Adipocyte (in vitro differentiated cells): Measurements from ENCODE around the gene CYTH2.
"Not testable (repeated sequence)": the region's sequence is repeated elsewhere in the genome, so short reads cannot be mapped to it uniquely, and the experiment has no call there.

Source experiments
- DNase-seq: peaks from one replicate; pipeline ENCODE4 v3.0.0-alpha.2; 2015; ENCODE audit warnings: low read depth
- H3K27me3 ChIP-seq: replicated peaks from 2 replicates; pipeline ENCODE4 v1.7.0; 2013; ENCODE audit warnings: mild to moderate bottlenecking, low read length, moderate library complexity; ENCODE audit not compliant: control insufficient read depth, insufficient read depth
- H3K36me3 ChIP-seq: 2 replicates; pipeline ENCODE4 v1.7.0; 2013; ENCODE audit warnings: low read length, mild to moderate bottlenecking, moderate library complexity; ENCODE audit not compliant: control insufficient read depth, insufficient read depth, severe bottlenecking
- H3K4me1 ChIP-seq: 2 replicates; pipeline ENCODE4 v1.7.0; 2013; ENCODE audit warnings: mild to moderate bottlenecking, low read length, moderate library complexity; ENCODE audit not compliant: control insufficient read depth, insufficient read depth
- H3K4me3 ChIP-seq: 2 replicates; pipeline ENCODE4 v1.7.0; 2013; ENCODE audit warnings: mild to moderate bottlenecking, low read length, moderate library complexity
- H3K9ac ChIP-seq: 2 replicates; pipeline ENCODE4 v1.7.0; 2013; ENCODE audit warnings: mild to moderate bottlenecking, low read length, moderate library complexity
- H3K9me3 ChIP-seq: 2 replicates; pipeline ENCODE4 v1.7.0; 2013; ENCODE audit warnings: mild to moderate bottlenecking, low read length, moderate library complexity; ENCODE audit not compliant: control insufficient read depth

Gene CYTH2

GRCh38 chr19:48488478-48488877, 19.3 kb downstream of the CYTH2 start:
- not testable (repeated sequence) for DNase-seq, H3K36me3 ChIP-seq, H3K27me3 ChIP-seq, H3K4me3 ChIP-seq, H3K9ac ChIP-seq, H3K9me3 ChIP-seq
- peaks cover 11% of the 10 kb centered on the region for H3K4me1 ChIP-seq

GRCh38 chr19:48489608-48490216, 20.5 kb downstream of the CYTH2 start:
- Histone ChIP-seq H3K9me3 (no peaks in the 10 kb centered on the region), H3K4me1 (peaks cover 14% of the 10 kb centered on the region), H3K27me3 (no peaks in the 10 kb centered on the region), H3K4me3 (no peak overlapping the region), H3K36me3 (no peaks in the 10 kb centered on the region), H3K9ac (no peak overlapping the region)
- DNase-seq: peak; percentile 84

- Histone ChIP-seq H3K4me1 (peaks cover 14% of the 10 kb centered on the region), H3K36me3 (no peaks in the 10 kb centered on the region), H3K27me3 (no peaks in the 10 kb centered on the region), H3K4me3 (no peak overlapping the region), H3K9ac (no peak overlapping the region), H3K9me3 (no peaks in the 10 kb centered on the region)
- DNase-seq: no peak
These were observed 22.0 kb downstream of the CYTH2 start for GRCh38 chr19:48490981-48491792.

GRCh38 chr19:48491793-48492123, 22.6 kb downstream of the CYTH2 start:
- H3K4me3 ChIP-seq: no peak overlapping the region
- H3K9ac ChIP-seq: no peak overlapping the region

GRCh38 chr19:48492925-48493717, 24.0 kb downstream of the CYTH2 start:
- H3K9me3 ChIP-seq: no peaks in the 10 kb centered on the region
- peaks cover 7% of the 10 kb centered on the region for H3K4me1 ChIP-seq
- peaks cover 5% of the 10 kb centered on the region for H3K27me3 ChIP-seq
- peak overlapping the region; percentile 78 for H3K9ac ChIP-seq
- no peaks in the 10 kb centered on the region for H3K36me3 ChIP-seq
- peak overlapping the region; percentile 69 for H3K4me3 ChIP-seq
- peak; percentile 99 for DNase-seq

More at GRCh38 chr19:48491793-48492123, 22.6 kb downstream of the CYTH2 start:
- no peak for DNase-seq
- no peaks in the 10 kb centered on the region for H3K9me3 ChIP-seq
- H3K27me3 ChIP-seq: peaks cover under 1% of the 10 kb centered on the region
- H3K4me1 ChIP-seq: peaks cover 14% of the 10 kb centered on the region
- H3K36me3 ChIP-seq: no peaks in the 10 kb centered on the region

- H3K4me1 ChIP-seq: peaks cover 3% of the 10 kb centered on the region
- DNase-seq: no peak
- H3K36me3 ChIP-seq: no peaks in the 10 kb centered on the region
- peak overlapping the region; percentile 78 for H3K9ac ChIP-seq
- peaks cover 5% of the 10 kb centered on the region for H3K27me3 ChIP-seq
- H3K4me3 ChIP-seq: peak overlapping the region; percentile 77
- H3K9me3 ChIP-seq: no peaks in the 10 kb centered on the region
These were observed 24.7 kb downstream of the CYTH2 start for GRCh38 chr19:48493718-48494401.

- H3K4me1 ChIP-seq: peaks cover 3% of the 10 kb centered on the region
- no peak overlapping the region for H3K4me3 ChIP-seq
- no peaks in the 10 kb centered on the region for H3K9me3 ChIP-seq
- H3K27me3 ChIP-seq: peaks cover 12% of the 10 kb centered on the region
- no peaks in the 10 kb centered on the region for H3K36me3 ChIP-seq
- no peak overlapping the region for H3K9ac ChIP-seq
- DNase-seq: no peak
These were observed 26.2 kb downstream of the CYTH2 start for GRCh38 chr19:48495396-48495795.

GRCh38 chr19:48496959-48497727, 28.0 kb downstream of the CYTH2 start:
- Histone ChIP-seq H3K9me3 (no peaks in the 10 kb centered on the region), H3K4me1 (peaks cover 3% of the 10 kb centered on the region), H3K4me3 (no peak overlapping the region), H3K36me3 (no peaks in the 10 kb centered on the region), H3K27me3 (peaks cover 25% of the 10 kb centered on the region), H3K9ac (no peak overlapping the region)
- DNase-seq: no peak

- no peak overlapping the region for H3K4me3 ChIP-seq
- H3K9me3 ChIP-seq: no peaks in the 10 kb centered on the region
- peaks cover 3% of the 10 kb centered on the region for H3K4me1 ChIP-seq
- no peak overlapping the region for H3K9ac ChIP-seq
- no peak for DNase-seq
- H3K27me3 ChIP-seq: peaks cover 29% of the 10 kb centered on the region
- no peaks in the 10 kb centered on the region for H3K36me3 ChIP-seq
These were observed 28.8 kb downstream of the CYTH2 start for GRCh38 chr19:48497728-48498594.
